ENCODE data around the gene SNX2.

Gene SNX2

DNA sequence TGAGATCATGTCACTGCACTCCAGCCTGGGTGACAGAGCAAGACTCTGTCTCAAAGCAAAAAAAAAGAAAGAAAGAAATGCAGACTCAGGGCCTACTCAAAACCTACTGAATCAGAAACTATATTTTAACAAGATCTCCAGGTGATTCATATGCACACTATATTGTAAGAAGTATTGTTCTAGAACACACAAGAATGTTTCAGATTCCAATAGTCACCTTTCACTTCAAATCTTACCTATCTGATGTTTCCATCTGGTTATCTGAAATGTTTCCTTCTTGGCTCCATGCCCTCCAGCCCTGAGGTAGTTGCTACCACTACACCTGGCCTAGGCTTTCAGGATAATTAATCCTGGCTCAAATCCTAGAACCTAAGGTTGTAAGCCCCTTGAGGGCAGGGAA, 36.8 kb upstream of the SNX2 start:
- Histone ChIP-seq H3K4me3 (replicated peaks; ENCODE audit: low read depth, low read length) (no peak overlapping the region), H3K36me3 (ENCODE audit: control insufficient read depth, insufficient read depth, low read length) (no peaks in the 10 kb centered on the region), H3K27me3 (replicated peaks; ENCODE audit: control insufficient read depth, insufficient read depth, low read length) (no peaks in the 10 kb centered on the region)
- no peak for DNase-seq (ENCODE audit: extremely low read depth, insufficient read length)
- TF ChIP-seq, protein P1, sequence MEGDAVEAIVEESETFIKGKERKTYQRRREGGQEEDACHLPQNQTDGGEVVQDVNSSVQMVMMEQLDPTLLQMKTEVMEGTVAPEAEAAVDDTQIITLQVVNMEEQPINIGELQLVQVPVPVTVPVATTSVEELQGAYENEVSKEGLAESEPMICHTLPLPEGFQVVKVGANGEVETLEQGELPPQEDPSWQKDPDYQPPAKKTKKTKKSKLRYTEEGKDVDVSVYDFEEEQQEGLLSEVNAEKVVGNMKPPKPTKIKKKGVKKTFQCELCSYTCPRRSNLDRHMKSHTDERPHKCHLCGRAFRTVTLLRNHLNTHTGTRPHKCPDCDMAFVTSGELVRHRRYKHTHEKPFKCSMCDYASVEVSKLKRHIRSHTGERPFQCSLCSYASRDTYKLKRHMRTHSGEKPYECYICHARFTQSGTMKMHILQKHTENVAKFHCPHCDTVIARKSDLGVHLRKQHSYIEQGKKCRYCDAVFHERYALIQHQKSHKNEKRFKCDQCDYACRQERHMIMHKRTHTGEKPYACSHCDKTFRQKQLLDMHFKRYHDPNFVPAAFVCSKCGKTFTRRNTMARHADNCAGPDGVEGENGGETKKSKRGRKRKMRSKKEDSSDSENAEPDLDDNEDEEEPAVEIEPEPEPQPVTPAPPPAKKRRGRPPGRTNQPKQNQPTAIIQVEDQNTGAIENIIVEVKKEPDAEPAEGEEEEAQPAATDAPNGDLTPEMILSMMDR (IDR thresholded peaks at IDR 0.05; ENCODE audit: insufficient read depth, low read length, poor library complexity, severe bottlenecking), result no peak

DNA sequence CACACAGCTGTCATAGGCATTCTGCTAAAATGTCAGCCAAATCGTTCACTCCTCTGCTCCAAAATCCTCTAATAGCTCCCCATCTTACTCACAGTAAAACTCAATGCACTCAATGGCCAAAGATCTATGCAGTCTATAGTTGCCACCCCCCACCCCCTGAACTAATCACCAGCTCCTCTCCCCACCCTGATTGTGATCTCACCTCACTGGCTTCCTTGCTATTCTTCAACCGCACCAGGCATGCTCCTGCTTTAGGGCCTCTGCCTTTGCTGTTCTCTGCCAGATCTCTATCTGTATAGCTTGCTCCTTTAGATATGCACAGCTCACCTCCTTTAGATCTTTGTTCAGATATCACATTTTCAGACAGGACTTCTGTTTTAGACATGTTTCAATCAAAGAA, 33.2 kb upstream of the SNX2 start:
- TF ChIP-seq, protein P1 (IDR thresholded peaks at IDR 0.05; ENCODE audit: insufficient read depth, low read length, poor library complexity, severe bottlenecking), result no peak
- no peak for DNase-seq (ENCODE audit: extremely low read depth, insufficient read length)
- H3K4me3 ChIP-seq (replicated peaks; ENCODE audit: low read depth, low read length), result no peak overlapping the region
- no peaks in the 10 kb centered on the region for H3K27me3 ChIP-seq (replicated peaks; ENCODE audit: control insufficient read depth, insufficient read depth, low read length)
- H3K36me3 ChIP-seq (ENCODE audit: control insufficient read depth, insufficient read depth, low read length), result no peaks in the 10 kb centered on the region

DNA sequence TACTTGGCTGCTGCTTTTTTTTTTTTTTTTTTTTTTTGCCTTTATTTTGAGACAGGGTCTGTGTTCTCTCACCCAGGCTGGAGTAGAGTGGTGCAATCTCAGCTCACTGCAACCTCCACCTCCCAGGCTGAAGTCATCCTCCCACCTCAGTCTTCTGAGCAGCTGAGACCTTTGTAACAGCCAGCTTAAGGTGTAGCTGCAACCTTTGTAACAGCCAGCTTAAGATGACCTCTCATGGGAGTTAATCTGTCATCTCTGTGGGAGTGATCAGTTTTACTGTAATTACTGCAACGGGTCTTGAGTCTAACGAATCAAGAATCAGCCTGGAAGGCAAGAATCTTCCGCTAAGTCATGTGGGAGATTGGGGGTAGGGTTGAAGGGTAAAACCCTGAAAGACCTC, 31.6 kb upstream of the SNX2 start:
- H3K36me3 ChIP-seq (ENCODE audit: control insufficient read depth, insufficient read depth, low read length), result no peaks in the 10 kb centered on the region
- TF ChIP-seq, protein P1 (IDR thresholded peaks at IDR 0.05; ENCODE audit: insufficient read depth, low read length, poor library complexity, severe bottlenecking), result no peak
- DNase-seq (ENCODE audit: extremely low read depth, insufficient read length), result no peak
- no peaks in the 10 kb centered on the region for H3K27me3 ChIP-seq (replicated peaks; ENCODE audit: control insufficient read depth, insufficient read depth, low read length)
- no peak overlapping the region for H3K4me3 ChIP-seq (replicated peaks; ENCODE audit: low read depth, low read length)

DNA sequence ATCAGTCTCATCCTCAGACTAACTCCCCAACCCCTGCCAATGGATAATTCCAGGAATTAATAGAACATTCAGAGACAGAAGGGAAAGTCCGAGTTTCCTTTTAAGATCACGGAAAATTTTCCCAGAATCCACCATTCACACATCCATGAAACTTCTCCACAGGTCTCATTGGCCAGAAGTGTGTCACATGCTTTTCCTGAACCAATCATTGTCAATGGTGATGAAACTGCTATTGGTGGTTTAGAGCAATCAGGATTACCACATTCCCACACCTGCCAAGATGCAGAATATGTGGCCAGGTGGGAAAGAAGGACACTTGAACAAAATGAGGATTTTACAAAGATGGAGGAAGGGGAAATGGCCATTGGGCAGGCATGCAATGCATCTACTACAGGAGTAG, 29.3 kb upstream of the SNX2 start:
- Histone ChIP-seq H3K36me3 (ENCODE audit: control insufficient read depth, insufficient read depth, low read length) (no peaks in the 10 kb centered on the region), H3K27me3 (replicated peaks; ENCODE audit: control insufficient read depth, insufficient read depth, low read length) (no peaks in the 10 kb centered on the region), H3K4me3 (replicated peaks; ENCODE audit: low read depth, low read length) (no peak overlapping the region)
- TF ChIP-seq, protein P1 (IDR thresholded peaks at IDR 0.05; ENCODE audit: insufficient read depth, low read length, poor library complexity, severe bottlenecking), result no peak
- no peak for DNase-seq (ENCODE audit: extremely low read depth, insufficient read length)

DNA sequence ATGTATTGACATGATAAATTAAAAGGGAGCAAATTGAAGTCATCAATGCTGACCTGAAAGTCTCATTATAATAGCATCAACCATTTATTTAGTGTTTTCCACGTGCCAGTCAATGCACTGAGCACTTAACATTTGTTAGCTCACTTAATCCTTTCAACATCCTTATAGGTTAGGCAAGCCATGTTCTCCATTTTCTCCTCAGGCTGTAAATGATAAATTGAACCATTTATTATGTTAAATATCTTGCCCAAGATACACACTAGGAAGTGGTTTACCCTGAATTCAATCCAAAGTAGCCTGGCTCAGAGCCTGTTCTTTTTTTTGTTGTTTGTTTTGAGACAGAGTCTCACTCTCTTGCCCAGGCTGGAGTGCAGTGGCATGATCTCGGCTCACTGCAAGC, 25.0 kb upstream of the SNX2 start:
- Histone ChIP-seq H3K36me3 (ENCODE audit: control insufficient read depth, insufficient read depth, low read length) (no peaks in the 10 kb centered on the region), H3K27me3 (replicated peaks; ENCODE audit: control insufficient read depth, insufficient read depth, low read length) (no peaks in the 10 kb centered on the region), H3K4me3 (replicated peaks; ENCODE audit: low read depth, low read length) (no peak overlapping the region)
- TF ChIP-seq, protein P1 (IDR thresholded peaks at IDR 0.05; ENCODE audit: insufficient read depth, low read length, poor library complexity, severe bottlenecking), result no peak
- DNase-seq (ENCODE audit: extremely low read depth, insufficient read length), result no peak

DNA sequence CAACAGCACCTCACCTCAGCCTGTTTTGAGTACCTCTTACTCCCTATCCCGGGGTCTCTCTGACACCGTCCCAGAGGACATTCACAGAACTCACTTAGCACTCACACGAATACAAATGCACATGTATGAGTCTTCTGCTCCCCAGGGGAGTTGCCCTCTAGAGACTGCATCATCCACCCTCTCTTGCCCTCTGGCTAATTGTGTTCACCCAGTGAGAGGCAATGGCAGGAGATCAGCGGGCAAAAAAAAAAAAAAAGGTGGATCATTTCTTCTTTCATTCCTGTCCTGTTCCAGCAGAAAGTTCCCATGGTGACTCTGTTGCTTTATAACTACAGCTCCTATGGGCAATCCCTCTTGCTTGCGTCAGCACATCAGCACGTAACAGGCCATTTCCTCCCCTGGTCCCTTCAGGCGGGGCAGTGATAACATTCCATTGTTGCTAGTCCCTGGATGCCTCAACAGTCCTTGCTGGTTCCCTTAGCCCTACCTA, 23.5 kb upstream of the SNX2 start:
- Histone ChIP-seq H3K36me3 (ENCODE audit: control insufficient read depth, insufficient read depth, low read length) (no peaks in the 10 kb centered on the region), H3K27me3 (replicated peaks; ENCODE audit: control insufficient read depth, insufficient read depth, low read length) (no peaks in the 10 kb centered on the region), H3K4me3 (replicated peaks; ENCODE audit: low read depth, low read length) (no peak overlapping the region)
- no peak for DNase-seq (ENCODE audit: extremely low read depth, insufficient read length)
- TF ChIP-seq, protein P1 (IDR thresholded peaks at IDR 0.05; ENCODE audit: insufficient read depth, low read length, poor library complexity, severe bottlenecking), result no peak

All from GM06990 (cell line).